Stimulated activated CD4-positive, alpha-beta T cell treated with anti-CD3 and anti-CD28 coated beads, Interleukin-2, amount 100 ng/mL, for 48 hours (primary cell): Measurements from ENCODE around the gene CAPN5.

Experiments used
- DNase-seq, 2 donors: peaks; one replicate each; pipeline ENCODE4 v3.0.0-alpha.2; 2020

Gene CAPN5

DNA sequence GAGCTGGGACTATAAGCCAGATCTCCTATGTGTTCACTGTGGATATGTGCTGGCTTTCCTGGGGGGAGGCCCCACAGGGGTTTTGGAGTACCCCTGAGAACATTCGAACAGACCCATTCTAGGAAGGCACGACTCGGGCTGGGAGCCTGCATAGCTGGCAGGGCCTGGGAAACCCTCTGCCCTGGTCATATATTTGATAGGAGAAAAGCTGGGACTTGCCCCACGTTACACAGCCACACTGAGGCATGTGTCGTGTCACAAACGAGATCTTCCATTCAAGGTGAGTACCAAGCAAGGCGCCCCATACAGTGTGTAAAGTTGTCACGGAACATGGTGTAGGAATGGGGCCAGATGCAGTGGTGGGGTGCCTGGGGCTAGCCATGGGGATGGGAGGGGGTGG, 72.4 kb downstream of the CAPN5 start:
- DNase-seq = no peak

DNA sequence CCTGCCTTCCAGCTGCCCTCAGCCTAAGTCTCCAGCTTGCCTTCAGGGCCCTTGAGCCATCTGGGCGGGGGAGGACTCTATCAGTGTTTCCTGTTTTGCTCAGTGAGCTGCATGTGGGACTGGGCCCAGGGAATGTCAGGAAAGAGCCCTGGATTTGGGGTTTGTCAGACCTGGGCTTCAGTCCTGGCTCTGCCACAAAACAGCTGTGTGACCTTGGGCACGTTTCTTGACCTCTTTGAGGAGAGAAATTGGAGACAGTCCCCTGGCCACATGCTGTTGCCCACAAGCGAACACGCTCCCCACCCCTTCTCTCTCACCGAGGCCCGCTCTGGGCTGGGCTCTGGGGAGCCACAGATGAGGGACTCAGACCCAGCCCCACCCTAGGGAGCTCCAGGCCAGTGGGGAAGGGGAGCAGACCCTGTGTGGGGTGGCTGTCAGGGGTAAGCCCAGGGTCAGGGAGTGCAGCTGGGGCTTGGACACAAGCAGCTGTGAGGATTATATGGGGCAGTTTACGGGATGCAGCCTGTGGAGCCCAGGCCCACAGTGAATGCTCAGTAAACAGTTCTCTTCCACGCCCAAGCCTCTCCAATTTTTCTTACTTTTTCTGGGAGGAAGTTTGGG, 73.6 kb downstream of the CAPN5 start:
- no peak for DNase-seq

DNA sequence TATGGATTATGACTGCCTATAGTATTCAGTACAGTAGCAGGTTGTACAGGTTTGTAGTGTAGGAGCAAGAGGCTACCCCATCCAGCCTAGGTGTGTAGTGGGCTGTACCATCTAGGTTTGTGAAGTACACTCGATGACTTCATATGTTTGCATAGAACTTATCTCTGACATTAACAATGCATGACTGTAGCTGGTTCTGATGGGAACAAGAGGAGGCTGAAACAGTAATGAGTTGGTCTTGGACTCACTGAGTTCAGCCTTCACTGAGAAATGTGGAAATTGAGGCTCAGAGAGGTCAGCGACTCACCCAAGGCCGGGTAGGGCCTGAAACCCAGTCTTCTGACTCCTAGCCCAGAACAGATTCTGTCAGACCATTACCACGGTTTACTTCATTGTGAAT, 74.3 kb downstream of the CAPN5 start:
- DNase-seq = no peak

DNA sequence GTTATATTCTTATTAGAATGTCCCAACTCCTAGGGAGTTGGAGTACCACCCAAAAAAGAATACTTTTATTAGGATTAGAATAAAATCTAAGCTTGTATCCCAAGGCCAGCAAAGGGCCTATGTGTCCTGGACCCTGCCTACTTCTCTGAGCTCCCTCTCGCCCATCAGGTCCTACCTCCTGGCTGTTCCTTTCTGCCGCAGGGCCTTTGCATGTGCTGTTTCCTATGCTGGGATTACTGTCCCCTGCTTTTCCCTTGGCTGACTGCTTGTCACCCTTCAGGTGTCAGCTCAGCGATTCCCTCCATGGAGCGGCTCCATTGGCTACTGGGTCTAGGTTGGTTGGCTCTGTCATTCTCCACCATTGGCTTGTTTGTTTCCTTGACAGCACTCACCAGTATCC, 74.7 kb downstream of the CAPN5 start:
- no peak for DNase-seq

DNA sequence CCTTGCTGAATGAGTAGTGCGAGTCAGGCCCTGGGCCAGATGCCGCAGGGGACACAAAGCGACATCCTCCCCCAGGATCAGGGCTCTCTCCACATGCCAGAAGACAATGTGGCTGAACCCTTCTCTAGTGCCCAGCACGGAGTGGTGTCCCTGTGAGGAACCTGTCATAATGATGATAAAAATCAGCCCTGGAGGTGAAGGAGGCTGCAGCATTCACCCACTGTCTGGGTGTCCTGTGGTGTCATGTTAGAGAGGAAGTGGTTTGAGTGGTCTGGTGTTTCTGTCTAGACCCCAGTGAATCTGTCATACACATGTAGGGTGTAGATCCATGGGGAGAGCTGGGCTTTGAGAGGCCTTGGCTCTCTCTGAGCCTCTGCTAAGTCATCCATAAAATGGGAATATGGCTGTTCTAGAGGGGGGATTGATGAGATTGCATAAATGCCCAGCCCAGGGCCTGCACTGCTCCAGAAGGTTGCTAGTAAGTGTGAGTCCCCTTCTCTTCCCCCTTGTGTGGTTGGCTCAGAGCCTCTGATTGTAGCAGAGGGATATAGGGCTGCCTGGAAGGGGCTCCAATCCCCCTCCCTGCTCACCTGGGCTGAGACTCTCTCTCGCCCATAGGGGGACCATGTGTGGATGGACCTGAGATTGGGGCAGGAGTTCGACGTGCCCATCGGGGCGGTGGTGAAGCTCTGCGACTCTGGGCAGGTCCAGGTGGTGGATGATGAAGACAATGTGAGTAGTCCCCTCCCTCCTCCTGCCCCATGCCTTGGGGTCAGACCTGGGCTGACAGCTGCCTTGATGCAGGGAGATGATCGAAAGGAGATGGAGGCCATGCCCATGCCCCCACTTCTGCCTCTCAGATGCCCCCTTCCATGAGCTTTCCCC, 75.6 kb downstream of the CAPN5 start:
- DNase-seq = no peak

DNA sequence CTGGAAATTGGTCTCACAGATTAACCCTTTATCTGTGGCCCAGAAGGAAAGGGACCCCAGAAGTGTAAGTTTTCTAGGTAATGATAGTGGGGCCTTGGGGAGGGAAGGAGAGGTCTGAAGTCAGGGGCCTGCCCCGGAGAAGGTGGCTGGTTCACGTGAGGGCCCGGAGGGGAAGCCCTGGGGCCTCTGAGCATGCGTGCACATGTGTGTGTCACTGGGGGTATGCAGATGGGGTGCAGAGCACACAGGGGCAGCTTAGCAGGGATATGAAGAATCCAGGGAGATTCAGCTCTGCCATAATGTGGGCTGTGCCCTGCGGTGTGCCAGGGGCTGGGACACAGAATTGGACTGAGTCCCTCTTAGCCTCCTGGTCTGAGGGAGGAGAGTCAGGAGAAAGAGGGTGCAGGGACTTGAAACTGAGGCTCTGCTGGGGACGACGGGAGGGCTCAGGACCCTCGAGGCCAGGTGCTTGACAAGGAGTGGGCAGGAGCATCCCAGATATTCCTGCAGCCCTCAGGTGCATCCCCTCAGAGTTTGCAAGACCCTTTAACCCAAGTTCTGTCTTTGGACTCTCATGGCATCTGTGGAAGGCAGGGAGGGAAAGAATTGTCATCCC, 76.7 kb downstream of the CAPN5 start:
- DNase-seq = no peak

DNA sequence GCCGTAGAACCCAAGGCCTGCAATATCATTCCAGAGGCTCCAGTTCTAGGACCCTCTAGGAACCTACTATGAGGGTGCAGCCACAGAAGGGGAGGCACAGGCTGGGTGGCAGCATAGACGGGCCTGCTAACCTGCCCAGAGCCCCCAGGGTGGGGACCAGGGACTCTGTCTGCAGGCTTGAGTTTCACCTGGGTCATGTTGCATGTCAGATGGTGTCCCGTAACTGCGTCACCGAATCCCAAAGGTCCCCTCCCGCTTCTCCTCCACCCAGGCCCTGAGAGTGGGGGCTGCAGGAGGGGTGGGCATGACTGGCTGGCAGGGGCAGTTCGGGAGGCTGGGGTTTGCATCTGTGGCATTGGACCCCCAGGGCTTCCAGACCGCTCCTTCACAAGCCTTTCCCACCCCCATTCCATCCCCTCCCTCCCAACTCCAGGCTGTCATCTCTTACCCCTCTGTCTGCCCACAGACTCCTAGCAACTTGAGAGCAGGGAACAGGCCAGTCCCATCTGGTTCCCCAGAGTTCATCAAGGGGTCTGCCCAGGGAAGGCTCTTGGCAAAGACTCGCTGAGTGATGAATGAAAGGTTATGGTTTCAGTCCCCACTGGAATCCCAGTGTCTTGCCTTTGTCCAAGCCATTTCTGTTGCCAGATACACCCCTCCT, 77.6 kb downstream of the CAPN5 start:
- DNase-seq = no peak

DNA sequence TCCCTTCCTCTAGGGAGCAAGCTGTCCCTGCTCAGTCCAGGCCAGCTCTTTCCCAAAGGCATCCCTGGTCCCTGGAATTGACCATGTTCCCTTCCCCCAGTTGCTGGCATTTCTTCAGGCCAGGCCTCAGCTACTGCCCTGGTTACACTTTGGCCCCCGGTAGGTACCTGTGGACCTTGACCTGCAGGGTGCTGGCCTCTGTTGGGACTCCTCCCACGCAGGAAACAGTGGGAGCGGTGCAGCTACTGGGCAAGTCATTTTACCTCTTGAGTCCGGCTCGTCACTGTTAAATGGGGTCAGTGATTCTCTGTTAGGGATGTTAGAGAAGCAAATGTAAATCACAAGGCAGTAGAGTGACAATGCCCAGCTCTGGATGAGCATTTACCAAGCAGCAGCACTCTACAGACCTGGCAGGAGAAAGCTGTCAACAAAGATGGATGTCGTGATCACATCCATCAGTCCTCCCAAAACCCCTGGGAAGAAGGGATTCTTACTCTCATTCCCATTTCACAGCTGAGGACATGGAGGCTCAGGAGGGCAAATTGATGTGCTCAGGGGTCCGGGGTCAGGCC, 78.2 kb downstream of the CAPN5 start:
- DNase-seq = no peak

DNA sequence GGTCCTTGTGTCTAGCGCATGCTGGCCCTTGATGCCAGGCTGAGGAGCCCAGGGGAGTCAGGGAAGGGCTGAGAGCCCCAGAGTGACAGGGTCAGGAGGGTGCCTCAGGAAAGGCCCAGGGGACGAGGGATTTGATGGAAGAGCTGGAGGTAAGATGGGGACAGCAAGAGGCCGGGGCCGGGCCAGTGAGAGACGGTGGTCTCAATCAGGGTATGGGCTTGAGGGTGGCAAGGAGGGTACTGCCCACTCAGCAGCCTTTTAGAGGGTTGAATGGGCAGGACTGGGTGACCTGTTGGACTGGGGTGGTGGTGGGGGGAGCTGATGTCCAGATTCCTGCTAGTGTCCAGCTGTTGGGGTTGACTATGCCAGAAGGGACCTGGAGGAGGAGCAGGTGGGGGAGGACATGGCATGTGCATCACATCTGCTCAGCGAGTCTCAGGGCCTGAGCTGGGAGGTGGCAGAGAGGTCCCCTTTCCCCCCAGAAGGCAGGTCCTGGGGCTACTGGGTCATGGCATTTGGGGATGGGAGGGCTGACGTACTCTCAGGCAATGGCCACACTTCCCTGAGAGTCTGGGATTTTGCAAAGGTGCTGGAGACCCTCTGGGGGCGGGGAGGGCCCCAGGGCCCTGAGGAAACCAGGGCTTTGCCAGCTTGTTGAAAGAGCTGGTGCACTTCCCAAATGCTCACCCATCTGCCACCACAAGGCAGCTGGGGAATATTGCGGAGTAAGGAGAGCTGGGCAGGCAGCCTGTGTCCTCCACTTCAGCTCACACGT, 79.7 kb downstream of the CAPN5 start:
- DNase-seq = no peak

DNA sequence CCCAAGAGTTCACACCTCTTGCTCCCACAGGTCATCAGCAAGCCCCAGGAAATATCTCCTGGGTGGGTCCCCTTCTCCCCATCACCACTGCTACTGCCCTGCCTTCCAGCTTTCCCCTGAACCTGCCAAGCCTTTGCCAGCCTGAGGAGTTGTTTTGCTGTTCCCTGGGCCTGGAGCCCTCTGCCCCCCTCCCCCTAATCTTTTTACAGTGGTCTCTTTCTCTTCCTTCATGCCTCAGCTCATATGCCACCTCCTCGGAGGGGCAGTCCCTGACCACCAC, 80.2 kb downstream of the CAPN5 start:
- no peak for DNase-seq

DNA sequence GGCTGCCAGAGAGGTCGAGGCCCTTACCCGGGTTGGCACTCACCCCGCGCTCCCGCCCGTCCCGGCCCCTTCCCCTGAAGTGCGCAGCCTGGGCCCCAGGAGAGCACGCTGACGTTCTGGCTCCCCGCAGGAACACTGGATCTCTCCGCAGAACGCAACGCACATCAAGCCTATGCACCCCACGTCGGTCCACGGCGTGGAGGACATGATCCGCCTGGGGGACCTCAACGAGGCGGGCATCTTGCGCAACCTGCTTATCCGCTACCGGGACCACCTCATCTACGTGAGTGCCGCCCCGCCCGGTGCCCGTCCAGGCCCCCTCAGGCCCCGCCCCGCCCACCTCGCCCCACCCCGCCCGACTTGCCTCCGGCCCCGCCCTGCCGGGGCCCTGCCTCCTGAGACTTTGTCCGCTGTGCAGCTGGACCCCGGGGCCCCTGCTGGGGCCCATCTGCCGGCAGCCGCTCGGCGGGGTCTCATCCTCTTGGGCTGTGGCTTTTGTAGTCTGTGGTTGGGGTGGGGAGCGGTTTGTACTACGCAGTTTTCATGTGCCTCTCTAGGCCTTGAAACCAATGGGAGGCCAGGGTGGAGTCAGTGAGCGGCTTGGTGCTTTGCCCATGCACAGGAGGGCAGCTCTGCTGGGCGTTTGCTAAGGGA, 81.0 kb downstream of the CAPN5 start:
- no peak for DNase-seq

DNA sequence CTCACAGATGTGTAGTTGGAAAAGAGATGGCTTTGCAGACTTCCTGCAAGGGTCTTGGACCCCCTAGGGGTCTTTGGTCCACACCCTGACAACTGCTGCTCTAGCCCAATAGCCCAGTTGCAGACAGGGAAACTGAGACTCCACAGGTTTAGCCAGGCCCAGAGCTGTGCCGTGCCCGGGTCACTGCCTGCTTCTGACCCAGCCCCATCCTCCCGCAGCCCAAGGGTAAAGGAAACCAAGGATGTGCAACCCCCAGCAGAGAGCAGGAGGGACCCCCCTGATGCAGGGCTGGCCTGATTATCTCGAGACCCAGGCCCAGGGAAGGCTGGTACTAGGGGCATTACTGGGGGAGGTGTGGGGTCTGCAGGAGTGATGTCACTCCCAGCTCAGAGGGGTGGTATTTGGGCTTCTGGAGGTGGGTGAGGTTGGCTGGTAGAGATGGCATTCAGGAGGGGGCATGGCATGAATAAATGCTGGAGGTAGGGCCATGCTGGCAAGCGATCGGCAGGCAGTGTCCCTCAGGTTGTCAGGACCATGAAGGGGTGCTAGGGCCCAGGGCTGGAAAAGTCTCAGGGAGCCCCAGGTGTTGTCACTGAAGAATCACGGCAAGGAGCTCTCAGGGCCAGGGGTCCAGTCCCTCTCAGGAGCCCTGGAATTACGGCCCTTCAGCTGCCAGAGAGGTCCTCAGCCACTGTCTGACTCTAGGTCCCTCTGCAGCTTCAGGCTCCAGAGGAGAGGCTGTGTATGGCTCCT, 82.4 kb downstream of the CAPN5 start:
- no peak for DNase-seq

DNA sequence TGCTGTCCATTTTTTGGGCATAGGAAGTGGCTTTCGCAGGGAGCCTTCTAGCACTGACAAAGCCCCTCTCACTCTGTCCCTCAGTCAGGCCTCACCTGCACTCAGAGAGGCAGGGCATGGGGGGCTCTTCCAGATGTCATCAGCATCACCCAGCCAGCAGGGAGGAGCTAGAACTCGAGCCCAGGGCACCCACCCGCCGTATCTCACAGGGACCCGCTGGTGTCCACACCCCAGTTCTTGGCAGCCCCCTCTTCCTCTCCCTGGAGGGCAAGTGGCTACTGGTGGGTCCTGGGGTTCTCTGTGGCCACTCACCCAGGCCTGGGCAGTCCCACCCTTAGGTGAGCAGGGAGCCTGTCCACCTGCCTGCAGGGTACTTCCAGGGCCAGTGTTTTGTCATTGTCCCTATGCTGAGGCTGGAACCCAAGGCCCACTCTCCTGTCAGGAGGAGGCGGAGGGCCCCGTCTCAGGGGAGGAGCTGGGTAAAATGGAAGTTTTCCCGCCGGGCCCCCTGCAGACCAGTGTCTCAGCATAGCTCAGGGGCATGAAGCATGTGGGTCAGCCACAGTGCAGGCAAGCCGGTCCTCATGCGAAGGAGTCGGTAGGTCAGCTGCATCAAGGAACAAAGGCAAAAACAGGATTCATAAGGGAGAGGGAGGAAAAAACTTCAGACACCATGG, 83.1 kb downstream of the CAPN5 start:
- no peak for DNase-seq

DNA sequence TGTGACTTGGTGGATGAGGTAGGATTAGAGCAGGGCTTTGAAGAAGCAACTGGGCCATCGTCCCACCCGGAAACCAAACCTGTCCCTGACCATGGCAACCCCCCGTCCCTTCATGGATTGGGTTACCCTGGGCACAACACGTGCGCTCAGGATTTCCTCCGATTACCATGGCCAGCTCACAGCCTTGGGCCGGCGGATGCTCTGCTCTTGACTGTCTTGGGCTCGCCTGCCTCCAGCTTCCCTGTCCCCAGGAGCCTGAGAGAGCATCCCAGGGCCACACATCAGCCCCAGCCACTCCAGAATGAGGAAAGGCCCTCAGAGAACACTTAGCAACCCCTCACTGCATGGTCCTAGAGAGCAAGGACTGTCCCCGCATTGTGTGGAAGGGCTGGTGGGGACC, 84.1 kb downstream of the CAPN5 start:
- no peak for DNase-seq

DNA sequence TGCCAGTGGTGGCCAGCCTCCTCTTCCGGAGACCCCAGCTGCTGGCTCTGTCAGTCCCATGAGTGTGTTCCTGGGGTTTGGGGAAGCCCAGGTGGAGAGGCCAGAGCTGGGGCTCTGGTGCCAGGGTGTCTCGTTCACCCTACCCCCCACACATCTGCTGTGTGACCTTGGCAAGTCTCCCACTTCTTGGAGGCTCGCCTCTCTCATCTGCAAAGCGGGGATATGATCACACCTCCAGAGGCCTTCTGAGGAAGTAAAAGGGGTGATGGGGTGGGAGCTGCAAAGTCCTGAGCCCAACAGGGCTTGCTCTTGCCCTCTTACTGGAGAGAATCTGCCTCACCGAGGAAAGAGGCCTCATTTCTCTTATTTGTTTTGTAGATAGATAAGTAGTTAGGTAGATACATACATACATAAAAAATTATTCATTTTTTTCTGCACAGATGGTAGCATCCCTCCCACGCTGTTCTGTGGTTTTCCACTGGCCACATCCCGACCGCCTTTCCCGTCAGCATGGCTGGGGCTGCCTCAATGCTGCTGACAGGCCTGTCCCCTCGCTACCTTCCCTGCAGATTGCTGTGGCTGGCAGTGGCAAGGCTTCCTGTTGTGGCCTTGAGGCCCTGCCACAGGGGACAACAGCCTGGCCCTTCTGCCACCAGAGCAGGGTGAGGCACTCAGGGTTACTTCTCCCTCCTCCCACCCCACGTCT, 85.2 kb downstream of the CAPN5 start:
- peak; percentile 51 to 59 for DNase-seq

DNA sequence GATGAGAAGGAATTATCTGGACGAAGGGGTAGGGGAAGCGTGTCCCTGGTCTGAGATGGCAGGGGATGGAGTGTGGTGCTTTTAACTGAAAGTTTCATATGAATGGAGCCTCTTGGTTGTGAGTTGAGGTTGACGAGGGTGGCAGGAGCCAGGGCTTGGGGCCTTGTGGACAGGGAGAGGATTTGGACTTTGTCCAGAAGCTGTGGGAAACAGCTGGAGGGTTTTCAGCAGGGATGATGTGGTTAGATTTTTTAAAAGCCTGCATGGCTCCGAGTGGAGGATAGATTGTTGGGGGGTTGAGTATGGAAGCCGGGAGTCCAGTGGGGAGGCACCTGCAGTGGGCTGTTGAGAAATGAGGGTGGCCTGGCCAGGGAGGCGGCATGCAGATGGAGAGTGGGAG, 86.1 kb downstream of the CAPN5 start:
- DNase-seq = no peak

DNA sequence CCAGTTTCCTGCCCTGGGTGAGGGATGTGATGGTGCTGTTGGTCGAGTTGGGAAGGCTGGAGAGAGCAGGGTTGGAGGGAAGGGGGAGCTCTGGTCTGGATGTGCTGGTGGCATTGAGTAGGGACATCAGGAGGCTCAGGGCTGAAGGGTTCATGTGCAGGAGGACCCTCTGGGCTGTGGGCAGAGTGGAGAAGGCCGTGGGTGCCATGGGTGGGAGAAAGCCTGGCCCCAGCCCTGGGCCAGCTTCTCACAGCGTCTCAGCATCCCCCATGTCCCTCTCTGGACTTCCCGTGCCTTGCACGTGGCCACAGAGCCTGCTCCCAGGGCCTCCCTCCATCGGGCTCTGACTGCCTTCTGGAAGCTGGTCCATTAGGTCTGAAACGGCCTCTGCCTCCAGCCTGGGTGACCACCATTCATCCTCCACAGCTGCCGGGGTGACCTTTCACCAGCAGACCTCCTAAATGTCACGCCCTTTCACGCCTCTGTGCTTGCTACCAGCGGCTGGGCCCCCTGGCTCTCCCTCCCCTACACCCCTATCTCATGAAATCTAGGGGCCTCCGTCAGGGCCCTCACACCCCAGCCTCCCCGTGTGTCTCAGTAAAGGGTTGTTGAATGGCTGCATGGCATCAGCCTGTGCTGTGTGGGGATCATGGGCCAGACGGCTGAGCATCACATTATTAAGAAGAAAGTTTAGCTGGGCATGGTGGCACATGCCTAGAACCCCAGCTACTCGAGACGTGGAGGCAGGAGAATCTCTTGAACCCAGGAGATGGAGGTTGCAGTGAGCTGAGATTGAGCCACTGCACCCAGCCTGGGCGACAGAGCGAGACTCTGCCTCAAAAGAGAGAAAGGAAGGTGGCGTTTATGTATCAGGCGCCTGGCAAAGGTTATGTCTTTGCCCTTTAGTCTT, 86.8 kb downstream of the CAPN5 start:
- DNase-seq = no peak

DNA sequence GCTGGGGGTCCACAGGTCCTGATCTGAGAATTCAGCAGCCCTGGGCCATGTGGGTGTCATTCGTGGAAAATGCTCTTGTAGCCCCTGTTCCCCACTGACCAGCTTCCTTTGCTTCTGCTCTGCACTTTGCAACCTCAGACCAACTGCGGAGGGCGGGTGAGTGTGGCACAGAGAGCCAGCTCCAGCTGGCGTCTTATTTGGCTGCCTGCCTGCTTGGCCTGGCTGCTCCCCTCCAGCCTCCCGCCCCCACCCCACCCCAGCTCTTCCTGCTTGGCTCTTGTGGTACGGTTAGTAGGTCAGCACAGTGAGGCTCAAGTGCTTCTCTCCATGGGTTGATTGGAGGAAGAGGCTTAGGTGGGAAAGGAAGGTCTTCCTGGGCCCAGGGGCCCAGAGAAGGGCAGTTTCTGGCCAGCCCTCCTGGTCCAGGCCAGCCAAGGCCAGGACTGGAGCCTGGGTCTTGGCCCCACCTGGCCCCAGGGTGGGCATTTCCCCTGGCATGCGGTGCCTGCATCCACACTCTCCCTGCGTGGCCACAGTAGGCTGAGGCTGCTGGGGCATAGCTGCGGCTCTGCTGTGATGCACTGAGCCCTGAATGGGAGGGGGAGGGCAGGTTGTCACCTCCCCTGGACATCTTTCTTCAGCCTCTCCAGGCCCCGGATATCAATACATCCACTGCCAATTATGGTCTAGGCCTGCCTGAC, 87.8 kb downstream of the CAPN5 start:
- DNase-seq = no peak
